Omental fat pad (tissue), 4 donors: ENCODE measurements around the gene TULP1. TPM values are rescaled to one million over a fixed set of nuclear protein-coding genes. Genes with fewer than 3 reads are reported as not detected.

Source experiments
- ATAC-seq: fragments of 150-250 bp; one replicate; pipeline ENCODE4 v1.9.1; 2016; ENCODE audit warnings: mild to moderate bottlenecking, moderate library complexity; ENCODE audit not compliant: low FRiP score
- DNase-seq: peaks from one replicate; pipeline ENCODE4 v3.0.0-alpha.2; 2019; ENCODE audit warnings: low spot score
- CTCF ChIP-seq, 3 donors: fragments of 450-650 bp; IDR thresholded peaks; one replicate each; pipeline ENCODE4 v1.5.1; 2016 to 2017; ENCODE audit warnings: antibody characterized with exemption in 3 of 3, mild to moderate bottlenecking in 3 of 3, moderate library complexity in 2 of 3
- total RNA-seq, 4 donors: library from RNA; depleted of rRNA; stranded (reverse); fragments of >200 nt; gene quantifications; one replicate each; pipeline ENCODE4 v1.1.0, GENCODE V29; 2016

Gene TULP1
- total RNA-seq, 4 donors from 2014 or later = 0.28 TPM; not detected in 3

DNA sequence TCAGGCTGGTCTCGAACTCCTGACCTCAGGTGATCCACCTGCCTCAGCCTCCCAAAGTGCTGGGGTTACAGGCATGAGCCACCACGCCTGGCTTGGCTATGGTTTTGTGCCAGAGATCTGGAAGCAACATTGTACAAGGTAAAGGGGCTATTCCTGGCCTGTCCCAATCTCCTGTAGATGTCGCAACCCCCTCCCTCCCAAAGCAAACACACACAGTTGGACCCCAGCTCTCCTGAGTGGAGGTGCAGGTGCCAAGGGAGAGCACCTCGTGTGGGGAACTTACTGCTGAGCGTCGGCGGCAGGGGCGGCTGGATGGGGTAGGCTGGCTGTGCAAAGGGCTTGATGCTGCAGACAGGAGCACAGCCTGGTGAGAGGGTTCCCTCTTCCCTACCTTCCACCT is 35.7 kb downstream of the TULP1 start:
- no peak for DNase-seq
- no peak for ATAC-seq
- TF ChIP-seq CTCF (IDR thresholded peaks at IDR 0.05) = no peak

DNA sequence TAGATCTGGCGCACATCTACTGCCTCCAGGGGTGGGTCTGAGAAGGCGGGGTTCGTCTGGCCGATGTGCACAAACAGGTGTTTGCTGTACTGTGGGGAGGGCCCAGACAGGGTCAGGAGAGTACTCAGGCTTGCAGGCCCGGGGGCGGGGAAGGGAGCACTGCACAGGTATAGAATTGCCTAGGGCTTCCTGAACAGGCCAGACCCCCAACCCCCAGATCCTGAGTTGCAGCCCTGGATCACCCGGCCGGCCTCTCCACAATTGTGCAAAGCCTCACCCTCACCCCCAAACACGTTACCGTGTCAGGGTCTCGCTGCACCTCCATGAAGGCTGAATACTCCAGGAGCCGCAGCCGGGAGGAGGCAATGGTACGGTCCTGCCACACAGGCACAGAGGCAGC is 36.7 kb downstream of the TULP1 start:
- no peak for TF ChIP-seq CTCF (IDR thresholded peaks at IDR 0.05)
- ATAC-seq = peak; percentile 6
- no peak for DNase-seq

- ATAC-seq (peak; percentile 8), DNase-seq (no peak)
- TF ChIP-seq CTCF (IDR thresholded peaks at IDR 0.05) = no peak
Measured at GRCh38 chr6:35475573-35475972, 37.1 kb downstream of the TULP1 start.

DNA sequence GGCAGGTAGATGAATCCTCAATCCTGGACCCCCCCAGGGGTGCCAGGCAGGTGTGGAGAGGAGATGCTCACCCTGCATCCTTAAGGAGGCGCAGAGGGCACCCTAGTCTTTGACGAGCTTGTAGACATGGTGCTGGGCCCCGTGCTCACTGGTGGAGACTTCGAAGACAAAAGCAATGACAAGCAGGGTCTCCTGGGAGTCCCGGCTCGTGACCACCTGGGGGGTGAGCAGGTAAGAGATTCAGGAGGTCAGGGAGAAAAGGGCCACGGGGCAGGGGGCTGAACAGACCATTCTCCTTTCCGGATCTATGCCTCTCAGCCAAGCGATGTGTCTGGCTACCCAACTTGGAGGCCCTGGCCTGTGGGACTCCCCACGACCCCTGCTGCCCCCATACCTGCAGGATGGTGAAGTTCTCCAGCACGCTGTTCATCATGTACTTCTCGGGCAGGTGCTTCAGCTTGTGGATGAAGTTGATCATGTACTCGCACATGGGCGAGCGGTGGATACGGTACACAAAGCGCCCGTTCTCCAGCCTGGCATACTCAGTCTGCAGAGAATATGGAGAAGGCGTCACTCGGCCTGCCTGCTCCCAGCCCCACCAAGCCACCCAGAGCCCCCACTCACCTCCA is 37.6 kb downstream of the TULP1 start:
- ATAC-seq (no peak), DNase-seq (no peak)
- no peak for TF ChIP-seq CTCF (IDR thresholded peaks at IDR 0.05)

DNA sequence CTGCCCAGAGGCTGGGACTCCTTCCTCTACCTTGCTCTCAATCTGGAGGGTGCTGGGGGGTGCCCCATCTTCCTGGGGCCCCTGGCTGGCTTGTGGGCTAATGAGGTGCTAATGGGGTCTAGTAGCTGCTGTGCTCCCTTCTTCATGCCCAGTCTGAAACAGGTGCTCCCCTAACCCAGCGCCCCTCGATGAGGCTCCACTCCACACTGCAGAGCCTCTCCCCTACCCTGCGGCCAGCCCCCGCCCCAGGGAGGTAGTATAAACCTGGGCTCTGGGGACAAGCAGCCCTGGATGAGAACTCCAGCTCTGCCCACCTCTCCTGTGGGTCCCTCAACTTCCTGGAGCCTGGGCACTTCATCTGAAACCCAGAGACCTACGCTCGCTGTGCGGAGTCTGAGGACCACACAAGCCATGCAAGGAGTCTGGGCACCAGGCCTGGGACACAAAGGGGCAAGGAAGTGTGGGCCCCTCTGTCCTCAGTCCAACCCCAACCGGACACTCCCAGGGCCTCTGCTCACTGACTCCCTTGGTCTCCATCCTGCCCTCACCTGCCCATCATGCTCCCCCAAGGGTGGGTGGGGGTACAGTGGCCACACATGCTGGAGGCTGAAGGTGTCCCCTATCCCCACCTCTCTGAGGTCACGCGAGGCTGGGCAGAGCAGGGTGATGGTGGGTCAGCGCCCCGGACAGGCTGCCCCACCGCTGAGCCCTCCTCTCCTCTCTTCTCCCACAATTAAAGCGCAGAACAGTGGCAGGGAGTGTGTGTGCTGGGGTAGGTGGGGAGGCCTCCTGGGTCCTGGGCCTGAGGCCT is 38.4 kb downstream of the TULP1 start:
- TF ChIP-seq CTCF (IDR thresholded peaks at IDR 0.05) = no peak
- ATAC-seq = no peak
- no peak for DNase-seq

- DNase-seq = no peak
- no peak for TF ChIP-seq CTCF (IDR thresholded peaks at IDR 0.05)
- ATAC-seq = no peak
Measured at GRCh38 chr6:35473850-35474130, 38.9 kb downstream of the TULP1 start.
